HG02884 (cell line): Measurements from ENCODE around the gene F8.
"Not testable (repeated sequence)": the region's sequence is repeated elsewhere in the genome, so short reads cannot be mapped to it uniquely, and the experiment has no call there.

Experiments used
- ATAC-seq: cut with Tn5 transposase; IDR thresholded peaks from one replicate; pipeline ENCODE4 v1.9.1; 2021; ENCODE audit warnings: mild to moderate bottlenecking, moderate library complexity; ENCODE audit not compliant: unreplicated experiment

F8 gene

GRCh38 chrX:155031657-155032056, 9.1 kb upstream of the F8 start:
- no peak for ATAC-seq

- ATAC-seq, result no peak
Measured at GRCh38 chrX:155028877-155029291, 6.4 kb upstream of the F8 start.

GRCh38 chrX:155028129-155028528, 5.6 kb upstream of the F8 start:
- ATAC-seq, result no peak

- no peak for ATAC-seq
Measured at GRCh38 chrX:155027509-155028066, 5.1 kb upstream of the F8 start.

- peak; percentile 85 for ATAC-seq
Measured at GRCh38 chrX:155026727-155027508, 4.4 kb upstream of the F8 start, which contains the start of gene FUNDC2. TSS of gene FUNDC2 (plus strand) at chrX:155026844. CDS start at chrX:155026939, 95 bp downstream.

- no peak for ATAC-seq
Measured at GRCh38 chrX:155026420-155026726, 3.9 kb upstream of the F8 start.

- ATAC-seq, result no peak
Measured at GRCh38 chrX:155023907-155024833, 1.6 kb upstream of the F8 start.

- no peak for ATAC-seq
Measured at GRCh38 chrX:155020591-155020990, 1.9 kb downstream of the F8 start.

- ATAC-seq, result no peak
Measured at GRCh38 chrX:155009994-155010472, 12.5 kb downstream of the F8 start.

- ATAC-seq, result not testable (repeated sequence)
Measured at GRCh38 chrX:155008578-155008977, 13.9 kb downstream of the F8 start.

- ATAC-seq, result not testable (repeated sequence)
Measured at GRCh38 chrX:155006913-155007671, 15.4 kb downstream of the F8 start.

- not testable (repeated sequence) for ATAC-seq
Measured at GRCh38 chrX:155006379-155006778, 16.1 kb downstream of the F8 start.

- ATAC-seq, result no peak
Measured at GRCh38 chrX:155005190-155005589, 17.3 kb downstream of the F8 start.

GRCh38 chrX:155001873-155002272, 20.6 kb downstream of the F8 start:
- no peak for ATAC-seq

GRCh38 chrX:155000841-155001240, 21.7 kb downstream of the F8 start:
- ATAC-seq, result no peak

- ATAC-seq, result no peak
Measured at GRCh38 chrX:154998204-154998880, 24.2 kb downstream of the F8 start.

- ATAC-seq, result no peak
Measured at GRCh38 chrX:154991476-154991875, 31.0 kb downstream of the F8 start.

- no peak for ATAC-seq
Measured at GRCh38 chrX:154991039-154991438, 31.5 kb downstream of the F8 start.

- ATAC-seq, result no peak
Measured at GRCh38 chrX:154990496-154990895, 32.0 kb downstream of the F8 start.

- ATAC-seq, result no peak
Measured at GRCh38 chrX:154988719-154989118, 33.8 kb downstream of the F8 start.
